Neural progenitor cell (in vitro differentiated cells): ENCODE measurements around the gene MED27.

Source experiments
- CTCF ChIP-seq: fragments of 200-600 bp; sonication (generic); IDR thresholded peaks from 2 replicates; pipeline ENCODE4 v1.5.1; 2017; ENCODE audit warnings: antibody characterized with exemption, mild to moderate bottlenecking
- EZH2 ChIP-seq: fragments of 200-600 bp; sonication (generic); IDR thresholded peaks from 2 replicates; pipeline ENCODE4 v1.6.1; 2017; ENCODE audit warnings: antibody characterized with exemption, mild to moderate bottlenecking, moderate library complexity

DNA sequence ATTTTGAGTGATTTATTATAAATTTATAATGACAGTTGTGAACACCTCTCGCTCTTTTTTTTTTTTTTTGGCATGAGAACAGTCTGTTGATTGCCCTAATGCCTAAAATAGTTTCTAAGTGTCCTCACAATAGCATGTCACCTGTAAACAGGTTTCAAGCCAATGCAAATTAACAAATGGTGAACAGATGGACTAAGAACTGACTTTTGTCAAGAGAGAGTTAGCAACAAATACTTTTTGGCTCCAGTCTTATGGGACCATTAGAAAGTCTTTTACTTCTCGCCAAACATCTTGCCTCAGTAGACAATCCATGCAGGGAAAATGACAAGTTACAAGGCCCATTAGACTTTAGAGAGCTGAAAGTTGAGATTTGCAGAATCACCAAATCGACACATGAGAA is 67.8 kb downstream of the MED27 start:
- TF ChIP-seq EZH2 (no peak), CTCF (no peak)
